Retinal pigment epithelial cell (primary cell): Measurements from ENCODE around the gene SLC16A6.
"Not testable (repeated sequence)": the region's sequence is repeated elsewhere in the genome, so short reads cannot be mapped to it uniquely, and the experiment has no call there.

Experiments used
- DNase-seq: peaks from one replicate; pipeline ENCODE4 v3.0.0-alpha.2; 2010; ENCODE audit warnings: low read depth
- H3K4me3 ChIP-seq: 2 replicates; pipeline ENCODE4 v1.5.1; 2011; ENCODE audit warnings: mild to moderate bottlenecking, low read length, control low read depth, moderate library complexity
- CTCF ChIP-seq: conservative IDR thresholded peaks from 2 replicates; pipeline ENCODE4 v1.5.1; 2011; ENCODE audit warnings: low read depth, low read length, control low read depth, inconsistent platforms

The SLC16A6 gene

DNA sequence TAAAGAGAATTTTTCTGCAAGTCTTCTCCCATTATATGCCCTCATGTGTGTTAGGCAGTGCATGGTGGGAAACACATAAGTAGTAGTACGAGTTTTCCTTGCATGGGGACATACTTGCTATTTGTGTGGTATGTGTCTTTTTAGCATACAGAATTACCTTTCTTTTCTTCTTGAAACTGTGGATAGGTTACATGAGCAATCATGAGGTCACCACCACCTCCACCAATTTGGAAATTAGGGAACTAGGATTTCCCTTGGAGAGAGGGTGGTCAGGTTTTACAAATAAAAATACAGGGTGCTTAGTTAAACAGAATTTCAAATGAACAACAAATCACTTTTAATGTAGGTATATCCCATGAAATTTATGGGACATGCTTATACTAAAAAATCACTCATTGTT lies 59.4 kb downstream of the SLC16A6 start:
- DNase-seq: no peak
- H3K4me3 ChIP-seq: no peak overlapping the region
- TF ChIP-seq CTCF: no peak

DNA sequence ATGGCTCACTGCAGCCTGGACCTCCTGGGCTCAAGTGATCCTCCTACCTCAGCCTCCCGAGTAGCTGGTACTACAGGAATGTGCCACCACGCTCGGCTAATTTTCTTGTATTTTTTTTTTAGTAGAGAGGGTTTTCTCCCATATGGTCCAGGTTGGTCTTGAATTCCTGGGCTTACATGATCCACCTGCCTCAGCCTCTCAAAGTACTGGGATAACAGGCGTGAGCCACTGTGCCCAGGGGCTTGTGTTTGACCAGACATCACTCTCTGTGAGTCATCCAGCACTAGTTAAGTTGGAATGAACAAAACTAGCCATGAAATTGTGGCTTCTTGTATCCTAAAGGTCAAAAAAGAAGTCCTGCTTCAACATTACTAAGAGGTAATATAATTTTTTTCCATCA lies 59.8 kb downstream of the SLC16A6 start:
- not testable (repeated sequence) for H3K4me3 ChIP-seq, DNase-seq

GRCh38 chr17:68229619-68230018 lies 61.3 kb downstream of the SLC16A6 start:
- H3K4me3 ChIP-seq: no peak overlapping the region
- no peak for TF ChIP-seq CTCF
- no peak for DNase-seq

DNA sequence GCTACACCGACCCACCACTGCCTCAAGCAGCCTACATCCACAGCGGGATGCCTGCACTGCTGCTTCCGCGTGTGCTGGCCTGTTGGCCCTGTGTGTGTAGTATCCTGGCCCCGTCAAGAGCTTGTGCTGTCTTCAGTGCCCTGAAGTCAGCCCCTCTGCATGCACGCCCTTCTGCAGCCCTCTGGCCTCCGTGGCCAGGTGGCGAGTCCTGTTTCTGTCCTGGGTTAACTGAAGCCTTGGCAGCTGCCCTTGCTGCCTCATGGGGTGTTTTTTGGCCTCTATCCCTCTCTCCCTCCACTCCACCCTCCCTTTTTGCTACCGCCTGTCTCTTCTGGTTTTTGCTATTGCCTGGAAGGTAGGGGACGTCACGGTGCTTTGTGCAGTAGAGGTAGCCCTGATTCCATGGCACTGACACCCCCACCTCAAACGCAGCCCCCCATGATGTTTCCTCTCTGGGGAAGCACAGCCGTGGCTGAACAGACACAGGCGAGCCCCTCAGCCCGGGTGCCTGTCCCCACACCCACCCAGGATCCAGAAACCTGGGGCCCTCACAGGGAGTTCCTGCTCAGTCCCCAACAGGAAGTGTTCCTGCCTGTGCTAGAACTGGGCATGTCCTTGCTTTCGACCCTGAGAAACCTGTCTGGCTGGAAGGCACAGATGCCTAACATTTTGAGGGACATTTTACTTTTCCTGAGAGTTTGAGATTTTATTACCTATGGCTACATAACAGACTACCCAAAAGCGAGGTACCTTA lies 61.9 kb downstream of the SLC16A6 start:
- TF ChIP-seq CTCF: no peak
- H3K4me3 ChIP-seq: no peak overlapping the region
- no peak for DNase-seq

- not testable (repeated sequence) for H3K4me3 ChIP-seq, DNase-seq
These were observed 62.8 kb downstream of the SLC16A6 start for GRCh38 chr17:68228039-68228680.

DNA sequence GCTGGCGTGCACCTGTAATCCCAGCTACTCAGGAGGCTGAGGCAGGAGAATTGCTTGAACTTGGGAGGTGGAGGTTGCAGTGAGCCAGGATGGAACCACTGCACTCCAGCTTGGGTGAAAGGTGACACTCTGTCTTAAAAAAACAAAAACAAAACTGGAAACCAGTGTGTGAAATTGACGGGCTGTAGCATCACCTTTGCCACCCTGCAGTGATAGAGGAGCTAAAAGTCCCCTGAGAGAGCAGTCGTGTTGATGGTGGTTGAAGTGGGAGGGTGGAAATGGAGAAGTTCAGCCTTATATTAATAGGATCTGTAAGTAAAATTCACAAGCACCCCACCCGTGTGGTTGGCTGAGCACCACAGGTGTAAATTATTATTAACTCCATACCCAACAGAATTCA lies 65.9 kb downstream of the SLC16A6 start:
- DNase-seq, H3K4me3 ChIP-seq: not testable (repeated sequence)

DNA sequence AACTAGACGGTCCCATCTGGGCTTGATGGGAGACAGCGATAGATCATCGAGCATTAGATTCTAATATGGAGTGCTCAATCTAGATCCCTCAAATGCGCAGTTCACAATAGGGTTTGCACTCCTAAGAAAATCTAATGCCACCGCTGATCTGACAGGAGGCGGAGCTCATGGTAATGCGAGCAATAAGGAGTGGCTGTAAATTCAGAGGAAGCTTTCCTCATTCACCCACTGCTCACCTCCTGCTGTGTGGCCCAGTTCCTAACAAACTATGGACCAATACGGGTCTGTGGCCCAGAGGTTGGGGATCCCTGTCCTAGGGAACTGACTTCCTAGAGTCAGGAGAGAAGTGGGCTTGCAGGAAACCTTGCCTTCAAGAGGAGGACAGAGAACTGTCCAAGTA lies 68.3 kb downstream of the SLC16A6 start:
- no peak for TF ChIP-seq CTCF
- no peak overlapping the region for H3K4me3 ChIP-seq
- no peak for DNase-seq

- DNase-seq: no peak
- no peak overlapping the region for H3K4me3 ChIP-seq
- TF ChIP-seq CTCF: no peak
These were observed 69.1 kb downstream of the SLC16A6 start for GRCh38 chr17:68221786-68222185.

- DNase-seq, H3K4me3 ChIP-seq: not testable (repeated sequence)
These were observed 70.1 kb downstream of the SLC16A6 start for GRCh38 chr17:68220786-68221185.

- not testable (repeated sequence) for DNase-seq, H3K4me3 ChIP-seq
These were observed 70.7 kb downstream of the SLC16A6 start for GRCh38 chr17:68220186-68220585.

- DNase-seq, H3K4me3 ChIP-seq: not testable (repeated sequence)
These were observed 71.5 kb downstream of the SLC16A6 start for GRCh38 chr17:68219429-68219828.
